Immature natural killer cell (primary cell): ENCODE measurements around the gene DHRS12. TPM values are rescaled to one million over a fixed set of nuclear protein-coding genes. Genes with fewer than 3 reads are reported as not detected.

Experiments
- DNase-seq, 3 donors: peaks; one replicate each; pipeline ENCODE4 v3.0.0; 2022; ENCODE audit warnings: mixed read lengths in 1 of 3
- H3K27ac Mint-ChIP-seq, 6 donors: one replicate each; pipeline ENCODE4 v1.8.0; 2020; ENCODE audit warnings: mixed read lengths in 6 of 6, mild to moderate bottlenecking in 5 of 6, inconsistent platforms in 4 of 6, moderate library complexity in 3 of 6
- H3K27me3 Mint-ChIP-seq, 3 donors: one replicate each; pipeline ENCODE4 v1.8.0; 2020 to 2021; ENCODE audit warnings: low read depth in 3 of 3, mild to moderate bottlenecking in 3 of 3, mixed read lengths in 3 of 3, moderate library complexity in 3 of 3, inconsistent platforms in 1 of 3
- H3K36me3 Mint-ChIP-seq, 3 donors: one replicate each; pipeline ENCODE4 v1.8.0; 2020; ENCODE audit warnings: mixed read lengths in 3 of 3, inconsistent platforms in 2 of 3, mild to moderate bottlenecking in 2 of 3
- H3K4me1 Mint-ChIP-seq, 2 donors: one replicate each; pipeline ENCODE4 v1.8.0; 2020; ENCODE audit warnings: inconsistent platforms in 2 of 2, mild to moderate bottlenecking in 2 of 2, mixed read lengths in 2 of 2, moderate library complexity in 1 of 2
- H3K4me3 Mint-ChIP-seq, 5 donors: one replicate each; pipeline ENCODE4 v1.8.0; 2020; ENCODE audit warnings: mild to moderate bottlenecking in 5 of 5, mixed read lengths in 5 of 5, inconsistent platforms in 3 of 5, moderate library complexity in 3 of 5
- H3K9me3 Mint-ChIP-seq, 6 donors: one replicate each; pipeline ENCODE4 v1.8.0; 2020; ENCODE audit warnings: mild to moderate bottlenecking in 6 of 6, mixed read lengths in 6 of 6, inconsistent platforms in 4 of 6, moderate library complexity in 3 of 6
- polyA plus RNA-seq, 3 donors: library from polyadenylated mRNA; unstranded; fragments of 300-500 nt; fragmentation: Illumina TruSeq; gene quantifications; one replicate each; pipeline ENCODE4 v1.2.3, GENCODE V29; 2021

The DHRS12 gene
- polyA plus RNA-seq, 3 donors from 2014 or later = 9.7 to 11.4 (median 11.3) TPM

GRCh38 chr13:51780099-51780498, 23.9 kb downstream of the DHRS12 start:
- peak overlapping the region in 1 of 6 donors; percentile 28 for H3K27ac Mint-ChIP-seq
- H3K4me1 Mint-ChIP-seq = peaks cover 4 to 13% of the 10 kb centered on the region in 2 donors
- peaks cover 5 to 8% (median 7%) of the 10 kb centered on the region in 3 donors for H3K27me3 Mint-ChIP-seq

GRCh38 chr13:51778392-51778791, 25.6 kb downstream of the DHRS12 start:
- Mint-ChIP-seq H3K4me3 (no peak overlapping the region), H3K9me3 (no peaks in the 10 kb centered on the region), H3K36me3 (peaks cover 0 to 3% (median 0%) of the 10 kb centered on the region in 3 donors), H3K27ac (peak overlapping the region in 2 of 6 donors; percentile 12 to 65), H3K27me3 (peaks cover 5 to 8% (median 7%) of the 10 kb centered on the region in 3 donors), H3K4me1 (peaks cover 4 to 13% of the 10 kb centered on the region in 2 donors)
- no peak for DNase-seq

More at GRCh38 chr13:51780099-51780498, 23.9 kb downstream of the DHRS12 start:
- Mint-ChIP-seq H3K4me3 (no peak overlapping the region), H3K36me3 (peaks cover 0 to 3% (median 0%) of the 10 kb centered on the region in 3 donors), H3K9me3 (no peaks in the 10 kb centered on the region)
- DNase-seq = no peak

GRCh38 chr13:51777921-51778320, 26.0 kb downstream of the DHRS12 start:
- DNase-seq = no peak
- Mint-ChIP-seq H3K9me3 (no peaks in the 10 kb centered on the region), H3K27me3 (peaks cover 5 to 8% (median 6%) of the 10 kb centered on the region in 3 donors), H3K4me1 (peaks cover 4 to 13% of the 10 kb centered on the region in 2 donors), H3K4me3 (no peak overlapping the region), H3K36me3 (peaks cover 0 to 3% (median 0%) of the 10 kb centered on the region in 3 donors), H3K27ac (peak overlapping the region in 2 of 6 donors; percentile 61 to 65)

GRCh38 chr13:51776179-51776578, 27.8 kb downstream of the DHRS12 start:
- peaks cover 0 to 7% (median 0%) of the 10 kb centered on the region in 3 donors for H3K36me3 Mint-ChIP-seq
- H3K4me1 Mint-ChIP-seq = peaks cover 4 to 13% of the 10 kb centered on the region in 2 donors
- H3K4me3 Mint-ChIP-seq = no peak overlapping the region
- H3K27ac Mint-ChIP-seq = no peak overlapping the region
- H3K27me3 Mint-ChIP-seq = peaks cover 5 to 8% (median 6%) of the 10 kb centered on the region in 3 donors
- no peaks in the 10 kb centered on the region for H3K9me3 Mint-ChIP-seq
- DNase-seq = no peak

GRCh38 chr13:51773515-51773914, 30.4 kb downstream of the DHRS12 start:
- Mint-ChIP-seq H3K36me3 (peaks cover 0 to 4% (median 0%) of the 10 kb centered on the region in 3 donors), H3K27ac (no peak overlapping the region), H3K9me3 (no peaks in the 10 kb centered on the region), H3K27me3 (peaks cover 5% of the 10 kb centered on the region in 3 donors), H3K4me1 (peaks cover 4 to 11% of the 10 kb centered on the region in 2 donors), H3K4me3 (no peak overlapping the region)
- DNase-seq = no peak

GRCh38 chr13:51772781-51773180, 31.2 kb downstream of the DHRS12 start:
- H3K9me3 Mint-ChIP-seq = no peaks in the 10 kb centered on the region
- H3K4me3 Mint-ChIP-seq = no peak overlapping the region
- peaks cover under 1 to 4% of the 10 kb centered on the region in 2 donors for H3K4me1 Mint-ChIP-seq
- no peak for DNase-seq
- peaks cover 0 to 4% (median 0%) of the 10 kb centered on the region in 3 donors for H3K36me3 Mint-ChIP-seq
- no peak overlapping the region for H3K27ac Mint-ChIP-seq
- peaks cover 3 to 5% (median 5%) of the 10 kb centered on the region in 3 donors for H3K27me3 Mint-ChIP-seq

- Mint-ChIP-seq H3K36me3 (peaks cover 0 to 4% (median 0%) of the 10 kb centered on the region in 3 donors), H3K4me3 (no peak overlapping the region), H3K9me3 (no peaks in the 10 kb centered on the region), H3K4me1 (no peaks in the 10 kb centered on the region), H3K27me3 (peaks cover 0 to 5% (median 5%) of the 10 kb centered on the region in 3 donors), H3K27ac (no peak overlapping the region)
- DNase-seq = no peak
Observed at GRCh38 chr13:51772105-51772455, 31.9 kb downstream of the DHRS12 start.

- Mint-ChIP-seq H3K36me3 (peaks cover 0 to 4% (median 0%) of the 10 kb centered on the region in 3 donors), H3K27ac (peak overlapping the region in 3 of 6 donors; percentile 21 to 55 (median 30)), H3K4me3 (peak overlapping the region in 1 of 5 donors; percentile 2), H3K9me3 (no peaks in the 10 kb centered on the region), H3K4me1 (no peaks in the 10 kb centered on the region), H3K27me3 (peaks cover 0 to 5% (median 2%) of the 10 kb centered on the region in 3 donors)
- no peak for DNase-seq
Observed at GRCh38 chr13:51771418-51772104, 32.4 kb downstream of the DHRS12 start.

- H3K4me3 Mint-ChIP-seq = no peak overlapping the region
- no peaks in the 10 kb centered on the region for H3K9me3 Mint-ChIP-seq
- peaks cover 0 to 2% (median 0%) of the 10 kb centered on the region in 3 donors for H3K27me3 Mint-ChIP-seq
- no peaks in the 10 kb centered on the region for H3K4me1 Mint-ChIP-seq
- DNase-seq = no peak
- peak overlapping the region in 1 of 6 donors; percentile 11 for H3K27ac Mint-ChIP-seq
- H3K36me3 Mint-ChIP-seq = peaks cover 0 to 4% (median 0%) of the 10 kb centered on the region in 3 donors
Observed at GRCh38 chr13:51770681-51771417, 33.1 kb downstream of the DHRS12 start.

- H3K4me3 Mint-ChIP-seq = no peak overlapping the region
- peak overlapping the region in 1 of 6 donors; percentile 11 for H3K27ac Mint-ChIP-seq
- H3K9me3 Mint-ChIP-seq = no peaks in the 10 kb centered on the region
- peaks cover 4 to 7% of the 10 kb centered on the region in 2 donors for H3K4me1 Mint-ChIP-seq
- H3K36me3 Mint-ChIP-seq = peaks cover 0 to 4% (median 0%) of the 10 kb centered on the region in 3 donors
- no peak for DNase-seq
- peaks cover 0 to 2% (median 0%) of the 10 kb centered on the region in 3 donors for H3K27me3 Mint-ChIP-seq
Observed at GRCh38 chr13:51770160-51770559, 33.8 kb downstream of the DHRS12 start.

GRCh38 chr13:51769455-51770127, 34.4 kb downstream of the DHRS12 start:
- H3K27ac Mint-ChIP-seq = peak overlapping the region in 1 of 6 donors; percentile 55
- H3K9me3 Mint-ChIP-seq = no peaks in the 10 kb centered on the region
- H3K27me3 Mint-ChIP-seq = peaks cover 0 to 2% (median 0%) of the 10 kb centered on the region in 3 donors
- no peak for DNase-seq
- peaks cover 0 to 4% (median 0%) of the 10 kb centered on the region in 3 donors for H3K36me3 Mint-ChIP-seq
- H3K4me3 Mint-ChIP-seq = no peak overlapping the region
- H3K4me1 Mint-ChIP-seq = peaks cover 10 to 12% of the 10 kb centered on the region in 2 donors

GRCh38 chr13:51768976-51769375, 35.0 kb downstream of the DHRS12 start:
- Mint-ChIP-seq H3K4me3 (no peak overlapping the region), H3K27ac (no peak overlapping the region)

GRCh38 chr13:51768378-51768921, 35.5 kb downstream of the DHRS12 start:
- peaks cover 0 to 2% (median 2%) of the 10 kb centered on the region in 3 donors for H3K27me3 Mint-ChIP-seq
- no peak overlapping the region for H3K4me3 Mint-ChIP-seq
- peak overlapping the region in 1 of 6 donors; percentile 42 for H3K27ac Mint-ChIP-seq

More at GRCh38 chr13:51768976-51769375, 35.0 kb downstream of the DHRS12 start:
- Mint-ChIP-seq H3K9me3 (no peaks in the 10 kb centered on the region), H3K27me3 (peaks cover 0 to 2% (median 2%) of the 10 kb centered on the region in 3 donors), H3K36me3 (peaks cover 0 to 4% (median 0%) of the 10 kb centered on the region in 3 donors), H3K4me1 (peaks cover 16 to 19% of the 10 kb centered on the region in 2 donors)
- DNase-seq = no peak

More at GRCh38 chr13:51768378-51768921, 35.5 kb downstream of the DHRS12 start:
- peaks cover 0 to 4% (median 0%) of the 10 kb centered on the region in 3 donors for H3K36me3 Mint-ChIP-seq
- DNase-seq = no peak
- peaks cover 20 to 22% of the 10 kb centered on the region in 2 donors for H3K4me1 Mint-ChIP-seq
- H3K9me3 Mint-ChIP-seq = no peaks in the 10 kb centered on the region
